M059J (cell line): Measurements from ENCODE around the gene TMEM18. TPM values are rescaled to one million over a fixed set of nuclear protein-coding genes. Genes with fewer than 3 reads are reported as not detected.
A peak's percentile ranks its signal among the peaks of the same experiment; 100 is the strongest.
"Not testable (repeated sequence)": the region's sequence is repeated elsewhere in the genome, so short reads cannot be mapped to it uniquely, and the experiment has no call there.

Experiments
- DNase-seq: peaks from one replicate; pipeline ENCODE4 v3.0.0-alpha.2; 2012; ENCODE audit warnings: low read depth
- total RNA-seq: library from RNA; depleted of rRNA; stranded (reverse); fragments of >200 nt; shearing (Covaris generic); gene quantifications from 2 replicates; pipeline ENCODE4 v1.2.3, GENCODE V29; 2014

Gene TMEM18
- total RNA-seq, 1 experiment from 2014 or later, result 29.9 TPM

DNA sequence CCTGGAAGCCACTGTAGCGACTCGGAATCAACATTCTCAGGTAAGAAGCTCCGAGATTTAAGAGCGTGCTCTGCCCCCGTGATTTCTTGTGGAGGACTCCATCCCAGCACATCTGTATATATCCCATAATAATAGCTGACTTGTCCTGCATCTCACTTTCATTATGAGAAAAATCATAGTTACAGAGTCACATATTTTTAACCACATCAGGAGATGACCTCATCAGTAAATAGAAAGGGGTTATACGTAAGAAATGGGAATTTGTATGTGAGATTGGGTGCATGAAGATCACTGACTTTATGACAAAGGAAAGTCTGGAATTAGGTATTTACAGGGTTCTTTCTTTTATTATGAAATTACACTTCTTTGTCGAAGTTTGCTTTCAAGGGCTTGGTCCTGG is 16.4 kb upstream of the TMEM18 start:
- DNase-seq, result peak; percentile 15

DNA sequence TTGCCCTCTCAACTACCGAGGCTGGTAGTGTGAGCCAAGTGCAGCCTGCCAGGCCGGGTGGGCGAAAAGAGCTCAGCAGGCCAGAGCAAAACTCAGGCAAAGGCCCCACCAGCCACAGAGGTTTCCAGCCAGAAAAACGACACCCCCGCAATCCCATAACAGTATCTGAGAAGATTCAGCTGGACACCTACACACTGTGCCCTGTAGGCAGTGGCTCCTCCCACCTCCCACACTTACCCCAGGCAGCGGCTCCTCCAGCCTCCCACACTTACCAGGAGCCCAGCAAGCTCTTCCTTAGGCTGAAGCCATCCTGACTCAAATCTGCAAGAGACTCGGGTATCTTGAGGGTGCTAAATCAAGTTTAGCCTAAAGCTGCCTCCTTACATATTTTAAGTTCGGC is 15.6 kb upstream of the TMEM18 start:
- peak; percentile 17 for DNase-seq

DNA sequence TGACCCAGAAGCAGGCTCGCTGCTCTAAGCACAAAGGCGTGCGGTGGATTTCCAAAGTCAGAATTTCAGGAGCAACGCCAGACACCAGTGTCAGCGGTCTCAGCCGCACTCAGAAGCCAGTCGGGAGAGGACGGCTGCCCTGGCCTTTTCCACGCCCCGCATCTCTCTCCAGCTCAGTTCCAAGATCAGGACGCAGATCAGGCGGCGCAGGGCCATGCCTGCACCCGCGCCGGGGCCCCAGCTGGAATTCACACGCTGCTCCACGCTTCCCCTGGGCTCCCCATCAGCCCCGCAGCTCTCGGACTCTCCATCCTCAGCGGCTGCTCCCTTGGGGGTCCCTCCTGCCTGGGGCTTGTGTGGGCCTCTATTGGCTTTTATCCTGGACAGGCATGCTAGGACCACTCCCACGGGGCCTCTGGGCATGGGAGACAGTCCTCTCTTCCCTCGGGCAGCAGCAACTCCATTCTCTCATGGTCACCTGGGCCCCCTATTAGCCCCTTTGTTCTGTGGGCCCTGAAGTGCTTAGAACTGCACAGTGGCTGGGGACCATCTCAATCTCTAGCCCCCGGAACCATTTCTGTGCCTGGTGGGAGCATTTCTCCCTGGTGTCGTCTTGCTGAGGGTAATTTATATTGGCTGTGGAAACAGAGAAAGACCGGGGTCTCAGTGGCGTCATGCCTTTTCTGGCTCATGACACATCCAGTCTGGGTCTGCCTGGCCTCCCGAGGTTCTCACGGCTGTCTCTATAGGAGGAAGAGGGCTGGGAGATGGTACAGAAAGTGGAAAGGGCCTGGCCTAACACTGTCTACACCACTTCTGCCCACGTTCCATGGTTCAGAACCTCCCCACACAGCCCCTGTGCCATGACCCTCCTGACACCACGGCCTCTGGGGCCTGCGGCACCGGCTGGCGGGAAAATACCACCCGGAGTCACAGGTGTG is 14.9 kb upstream of the TMEM18 start:
- DNase-seq, result no peak

DNA sequence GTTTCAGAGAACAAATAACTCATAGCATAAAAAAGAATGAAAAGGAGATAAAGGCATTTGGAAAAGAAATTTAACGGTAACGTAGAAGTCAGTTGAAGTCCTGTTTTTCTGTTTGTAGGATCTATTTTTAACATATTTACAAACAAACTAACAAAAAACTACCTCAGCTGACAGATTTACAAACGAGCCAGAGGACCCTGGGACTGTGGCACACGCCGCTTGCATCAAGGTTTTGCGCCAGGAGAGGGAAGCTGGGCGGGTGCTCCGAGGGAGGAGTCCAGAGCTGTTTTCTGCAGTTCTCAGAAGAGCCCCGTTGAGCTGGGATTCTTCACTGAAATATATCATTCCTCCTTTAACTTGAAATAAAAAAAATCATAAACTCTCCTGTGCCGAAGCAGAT is 13.6 kb upstream of the TMEM18 start:
- no peak for DNase-seq

DNA sequence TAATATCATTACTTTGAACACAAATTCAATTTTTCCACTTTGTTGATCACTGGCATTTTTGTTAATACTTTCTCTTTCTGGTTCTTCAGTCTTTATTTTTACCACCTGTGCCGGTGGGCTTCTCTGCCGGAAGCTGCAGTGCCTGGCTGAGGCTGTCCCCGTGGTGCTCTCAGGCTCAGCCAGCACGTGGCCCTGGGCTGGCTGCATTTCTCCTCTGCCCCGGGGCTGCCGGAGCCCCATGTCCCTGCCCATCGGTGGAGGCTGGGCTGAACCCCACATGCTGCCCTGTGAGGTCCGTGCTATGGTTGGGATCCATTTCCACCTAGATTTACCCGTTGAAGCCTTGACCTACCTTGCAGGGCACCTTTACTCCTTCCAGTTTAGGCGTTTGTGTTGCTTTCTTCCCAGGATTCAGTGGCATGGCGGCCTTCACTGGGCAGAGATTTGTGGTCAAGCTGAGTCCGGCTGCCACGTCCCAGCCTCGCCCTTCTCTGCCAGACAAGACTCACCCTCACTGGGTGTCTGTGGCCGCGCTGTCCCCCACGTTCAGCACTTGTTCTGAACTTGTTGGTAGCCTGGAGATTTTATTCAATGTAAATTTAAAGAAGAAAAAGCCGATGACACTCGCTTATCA is 12.8 kb upstream of the TMEM18 start:
- DNase-seq, result peak; percentile 5

DNA sequence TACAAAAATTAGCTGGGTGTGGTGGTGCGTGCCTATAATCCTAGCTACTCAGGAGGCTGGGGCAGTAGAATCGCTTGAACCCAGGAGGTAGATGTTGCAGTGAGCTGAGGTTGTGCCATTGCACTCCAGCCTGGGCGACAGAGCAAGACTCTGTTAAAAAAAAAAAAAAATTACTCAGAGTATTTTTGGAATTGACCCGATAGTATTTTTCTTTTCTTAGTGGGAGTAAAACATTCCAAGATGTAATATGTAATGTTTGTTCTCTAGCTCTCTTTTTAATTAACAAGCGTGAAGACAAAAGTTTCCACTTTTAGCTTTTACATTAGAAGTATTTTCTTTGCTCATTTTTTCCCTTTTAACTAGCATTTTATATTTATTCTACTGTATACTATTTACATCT is 12.0 kb upstream of the TMEM18 start:
- DNase-seq, result no peak

DNA sequence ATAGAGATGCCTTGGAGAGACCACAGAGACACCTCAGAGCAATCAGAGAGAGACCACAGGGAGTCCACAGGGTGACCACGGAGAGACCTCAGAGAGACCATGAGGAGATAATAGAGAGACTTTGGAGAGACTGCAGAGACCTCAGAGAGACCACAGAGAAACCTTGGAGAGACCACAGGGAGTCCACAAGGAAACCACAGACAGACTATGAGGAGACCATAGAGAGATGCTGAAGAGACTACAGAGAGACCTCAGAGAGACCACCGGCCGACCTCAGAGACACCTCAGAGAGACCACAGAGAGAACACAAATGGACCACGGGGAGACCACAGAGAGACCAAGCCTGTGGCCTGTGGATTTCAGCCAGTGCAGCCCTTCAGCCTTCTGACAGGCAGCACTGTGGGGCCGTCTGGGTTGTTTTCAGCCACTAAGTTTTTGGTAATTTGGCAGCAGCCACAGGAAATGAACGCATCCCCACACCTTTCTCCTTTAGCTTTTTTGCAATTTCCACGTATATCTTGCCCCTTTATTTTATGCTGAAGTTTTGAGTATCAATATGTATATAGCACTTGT is 11.4 kb upstream of the TMEM18 start:
- no peak for DNase-seq

DNA sequence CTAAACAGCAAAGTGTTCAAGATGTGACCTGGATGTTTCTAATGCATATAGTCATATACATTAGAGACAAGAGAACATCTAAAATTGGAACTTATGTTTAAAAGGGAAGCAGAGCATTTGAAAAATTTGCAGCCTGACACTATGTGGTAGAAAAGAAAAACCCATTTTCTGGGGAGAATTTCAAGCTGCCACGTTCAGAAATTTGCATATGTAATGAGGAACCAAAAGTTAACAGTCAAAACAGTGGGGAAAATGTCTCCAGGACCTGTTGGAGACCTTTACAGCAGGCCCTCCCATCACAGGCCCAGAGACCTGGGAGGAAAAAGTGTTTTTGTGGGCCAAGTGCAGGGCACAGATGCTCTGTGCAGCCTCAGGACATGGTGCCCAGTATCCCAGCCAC is 8.2 kb upstream of the TMEM18 start:
- DNase-seq, result no peak

DNA sequence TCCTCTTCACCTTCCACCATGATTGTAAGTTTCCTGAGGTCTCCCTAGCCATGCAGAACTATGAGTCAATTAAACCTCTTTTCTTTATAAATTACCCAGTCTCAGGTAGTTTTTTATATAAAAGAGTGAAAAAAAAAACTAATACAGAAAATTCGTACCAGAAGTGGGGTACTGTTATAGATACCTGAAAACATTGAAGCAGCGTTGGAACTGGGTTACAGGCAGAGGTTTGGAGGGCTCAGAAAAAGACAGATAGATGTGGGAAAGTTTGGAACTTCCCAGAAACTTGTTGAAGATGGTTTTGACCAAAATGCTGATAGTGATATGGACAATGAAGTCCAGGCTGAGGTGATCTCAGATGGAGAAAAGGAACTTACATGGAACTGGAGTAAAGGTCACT is 7.7 kb upstream of the TMEM18 start:
- DNase-seq, result not testable (repeated sequence)

DNA sequence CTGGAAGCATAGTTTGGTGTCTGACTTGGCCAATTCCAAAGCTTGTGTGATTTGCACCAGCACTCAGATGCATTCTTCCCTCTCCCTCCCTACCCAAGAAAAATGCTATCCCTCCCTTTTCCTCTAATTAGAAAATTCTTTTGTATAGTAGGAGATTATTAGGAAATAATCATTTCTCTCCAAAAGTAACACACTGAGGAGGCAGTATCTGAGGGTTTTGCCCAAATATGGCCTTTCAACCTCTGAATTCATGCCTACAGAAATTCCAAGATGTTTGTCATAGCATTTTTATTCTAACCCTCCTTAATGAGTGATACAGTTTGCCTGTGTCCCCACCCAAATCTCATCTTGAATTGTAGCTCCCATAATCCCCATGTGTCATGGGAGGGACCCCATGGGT is 5.0 kb upstream of the TMEM18 start:
- DNase-seq, result no peak

DNA sequence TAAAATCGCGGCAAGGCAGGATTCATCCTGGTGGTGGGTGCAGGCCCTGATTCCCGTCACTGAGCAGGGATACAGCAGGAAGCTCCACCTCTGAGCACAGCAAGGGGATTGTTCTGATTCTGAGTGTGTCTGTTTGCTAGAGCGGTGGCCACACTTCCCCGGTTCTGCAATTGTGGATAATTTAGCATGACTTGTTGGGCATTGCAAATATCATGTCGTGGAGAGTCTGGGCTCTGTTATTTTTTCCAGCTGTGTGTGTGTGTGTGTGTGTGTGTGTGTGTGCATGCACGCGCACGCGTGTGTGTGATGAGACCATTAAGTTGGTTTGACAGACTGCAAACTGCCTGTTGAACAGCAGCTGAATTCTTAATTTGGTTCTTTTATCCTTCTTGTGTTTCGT is 4.1 kb upstream of the TMEM18 start:
- no peak for DNase-seq

DNA sequence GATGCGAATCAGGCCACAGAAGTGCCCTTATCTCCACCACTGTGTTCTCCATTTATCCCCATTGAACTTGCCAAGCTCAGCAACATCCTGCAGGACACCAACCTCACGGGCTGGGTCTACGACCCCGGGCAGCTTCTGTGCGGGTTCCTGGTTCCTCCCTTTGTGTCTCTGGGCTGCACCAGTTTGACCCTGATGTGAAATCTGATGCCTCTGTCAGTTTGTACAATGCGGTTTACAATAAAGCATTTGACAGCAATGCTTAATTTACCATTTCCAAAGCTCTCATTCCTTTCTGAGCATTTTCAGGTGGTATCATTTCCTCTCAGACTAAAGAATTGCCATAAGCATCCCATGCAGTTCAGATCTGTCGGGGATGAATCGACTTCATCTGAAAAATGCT is 3.3 kb upstream of the TMEM18 start:
- DNase-seq, result no peak

DNA sequence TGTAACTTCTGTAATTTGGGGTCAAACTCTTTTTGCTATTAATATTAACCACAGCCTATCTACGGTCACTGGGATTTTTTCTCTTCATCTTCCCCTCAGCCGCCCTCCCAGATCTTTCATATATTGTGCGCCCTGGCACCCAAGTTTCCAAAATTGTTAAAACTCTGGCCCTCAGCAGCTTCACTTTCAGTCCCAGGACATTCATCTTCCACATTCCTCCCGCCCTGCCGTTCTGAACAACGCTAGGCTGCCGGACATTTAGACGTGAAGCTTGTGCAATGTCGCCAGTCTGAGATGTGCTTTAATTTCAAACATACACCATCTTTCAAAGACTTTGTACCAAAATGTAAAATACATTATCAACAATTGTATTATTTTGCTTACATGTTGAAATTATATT is 1.8 kb upstream of the TMEM18 start:
- DNase-seq, result no peak

DNA sequence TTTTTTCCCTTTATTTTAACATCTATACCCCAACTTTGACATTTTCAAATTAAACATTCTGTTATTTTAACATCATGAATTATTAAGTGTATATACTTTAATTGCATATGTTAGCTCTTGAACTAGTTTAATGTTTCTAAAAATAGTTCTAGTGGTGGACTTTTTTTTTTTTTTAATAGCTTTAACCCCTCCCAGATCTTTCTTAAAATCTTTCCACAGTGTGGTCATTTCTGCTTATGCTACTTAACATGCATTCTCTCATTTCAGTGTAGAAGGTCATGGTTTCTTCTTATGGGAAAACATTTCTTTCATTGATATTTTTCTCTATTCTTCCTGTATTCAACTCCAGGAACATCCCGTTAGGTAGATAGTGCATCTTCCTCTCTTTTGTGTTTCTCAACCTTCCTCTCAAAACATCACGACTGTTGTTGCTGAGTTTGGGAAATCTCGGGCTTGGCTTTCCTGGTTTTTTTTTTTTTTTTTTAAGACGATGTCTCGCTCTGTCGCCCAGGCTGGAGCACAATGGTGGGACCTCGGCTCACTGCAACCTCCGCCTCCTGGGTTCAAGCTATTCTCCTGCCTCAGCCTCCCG is 849 bp upstream of the TMEM18 start:
- DNase-seq, result no peak

DNA sequence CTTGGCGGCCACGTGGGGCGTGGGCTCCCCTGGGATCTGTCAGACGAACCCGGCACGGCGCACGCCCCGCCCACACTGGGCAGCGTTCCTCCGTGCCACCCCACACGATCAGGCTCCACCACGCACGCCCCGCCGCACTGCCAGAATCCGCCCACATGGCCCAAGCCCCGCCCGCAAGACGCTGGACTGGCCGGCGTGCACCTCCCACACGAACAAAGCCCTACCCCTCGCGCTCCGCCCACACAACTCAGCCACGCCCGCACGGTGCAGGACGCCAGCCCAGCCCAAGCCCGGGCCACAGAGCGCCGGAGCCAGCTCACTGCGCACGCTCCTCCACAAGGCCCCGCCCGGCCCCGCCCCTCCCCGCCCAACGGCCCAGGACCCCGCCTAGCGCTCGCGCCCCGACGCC is 555 bp downstream of the TMEM18 start:
- DNase-seq, result peak; percentile 92

DNA sequence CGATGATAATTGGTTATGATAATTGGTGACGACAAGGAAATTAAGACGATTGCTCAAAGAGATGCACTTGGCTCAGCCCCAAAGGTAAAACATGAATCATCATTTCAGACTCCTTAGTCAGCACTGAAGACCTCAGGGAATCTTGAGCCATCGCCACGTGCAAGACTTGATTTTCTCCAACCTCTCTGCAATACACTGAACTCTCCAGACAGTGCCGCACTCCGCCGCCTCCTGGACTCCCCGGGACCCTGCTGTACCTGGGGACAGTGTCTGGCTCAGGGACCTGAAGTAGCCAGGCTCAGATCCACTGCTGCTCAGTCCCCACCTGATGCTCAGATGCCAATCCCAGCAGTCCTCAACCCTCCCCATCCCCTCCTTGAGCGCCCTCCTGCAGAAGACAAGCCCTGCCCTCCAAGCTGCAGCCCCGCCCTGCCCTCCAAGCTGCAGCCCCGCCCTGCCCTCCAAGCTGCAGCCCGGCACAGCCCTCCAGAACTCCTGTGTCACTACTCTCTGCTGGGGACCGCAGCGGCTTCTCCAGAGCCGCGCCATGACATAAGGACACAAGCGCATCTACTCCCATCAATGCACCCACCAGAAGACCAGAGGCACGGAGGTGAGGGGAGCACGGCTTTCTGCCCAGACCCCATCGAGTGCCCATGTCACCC is 1.1 kb downstream of the TMEM18 start:
- peak; percentile 87 for DNase-seq

DNA sequence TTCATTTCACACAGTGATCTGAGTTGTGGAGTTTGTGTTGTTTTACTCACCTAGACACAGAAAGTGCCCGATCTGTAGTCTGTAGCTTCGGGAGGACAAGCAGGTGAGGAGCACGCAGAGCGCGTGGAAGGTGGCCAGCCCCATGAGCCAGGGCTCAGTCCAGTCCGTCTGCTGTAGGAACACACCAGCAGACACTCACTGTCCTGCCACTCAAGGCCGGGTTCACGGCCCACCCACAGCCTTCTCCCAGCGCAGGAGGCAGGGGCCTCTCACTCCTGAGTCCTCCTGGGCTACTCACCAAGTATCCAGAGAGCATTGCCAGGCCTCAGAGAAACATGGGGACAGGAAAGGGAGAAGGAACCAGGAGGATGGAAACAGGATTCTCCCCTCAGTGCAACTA is 1.7 kb downstream of the TMEM18 start:
- DNase-seq, result no peak

DNA sequence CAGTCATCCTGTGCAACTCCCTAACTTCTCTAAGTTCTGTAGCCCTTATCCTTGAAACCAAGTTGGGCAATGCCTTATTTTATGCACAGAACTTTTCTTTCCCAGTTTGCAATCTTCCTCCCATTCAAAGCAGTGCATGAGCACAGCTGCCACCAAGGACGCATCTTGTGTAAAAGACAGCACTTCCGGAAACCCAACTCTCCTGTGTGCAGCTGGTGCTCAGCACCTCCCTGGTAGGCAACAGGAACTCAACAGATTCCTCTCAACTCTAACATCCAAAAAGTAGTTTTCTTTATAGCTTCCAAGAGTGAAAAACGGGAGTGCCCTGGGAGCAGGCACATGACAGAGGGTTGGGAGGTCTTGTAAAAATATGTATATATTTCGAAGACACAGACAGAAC is 2.2 kb downstream of the TMEM18 start:
- no peak for DNase-seq

DNA sequence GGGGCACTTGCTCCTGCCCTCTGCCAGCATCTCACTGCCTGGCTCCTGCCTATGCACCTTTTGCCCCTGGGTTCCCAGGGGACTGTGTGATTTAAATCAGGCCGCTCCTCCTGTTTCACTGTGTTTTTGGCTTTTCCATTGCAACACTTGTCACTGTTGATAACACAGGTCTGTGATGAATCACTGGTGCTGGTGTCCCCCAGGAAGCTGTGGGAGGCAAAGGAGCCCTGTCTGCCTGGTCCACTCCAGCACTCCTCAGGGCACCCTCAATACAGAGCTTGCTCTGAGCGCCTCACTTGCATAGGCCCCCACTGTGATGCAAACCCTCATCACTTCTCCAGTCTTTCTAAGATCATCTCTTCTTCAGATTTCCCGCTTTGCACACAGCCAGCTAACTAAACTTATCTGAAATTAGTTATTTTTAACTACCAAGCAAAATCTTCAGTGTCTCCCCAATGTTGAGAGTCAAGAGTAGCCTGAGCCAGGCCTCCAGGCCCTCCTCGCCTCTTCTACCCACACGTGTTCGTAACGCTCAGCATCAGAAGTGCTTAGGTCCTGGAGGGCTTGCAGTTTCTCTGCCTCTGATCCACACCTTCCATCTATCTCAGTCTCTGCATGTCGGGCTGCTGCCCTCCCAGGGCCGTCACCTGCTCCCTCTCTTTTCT is 2.8 kb downstream of the TMEM18 start:
- DNase-seq, result no peak

DNA sequence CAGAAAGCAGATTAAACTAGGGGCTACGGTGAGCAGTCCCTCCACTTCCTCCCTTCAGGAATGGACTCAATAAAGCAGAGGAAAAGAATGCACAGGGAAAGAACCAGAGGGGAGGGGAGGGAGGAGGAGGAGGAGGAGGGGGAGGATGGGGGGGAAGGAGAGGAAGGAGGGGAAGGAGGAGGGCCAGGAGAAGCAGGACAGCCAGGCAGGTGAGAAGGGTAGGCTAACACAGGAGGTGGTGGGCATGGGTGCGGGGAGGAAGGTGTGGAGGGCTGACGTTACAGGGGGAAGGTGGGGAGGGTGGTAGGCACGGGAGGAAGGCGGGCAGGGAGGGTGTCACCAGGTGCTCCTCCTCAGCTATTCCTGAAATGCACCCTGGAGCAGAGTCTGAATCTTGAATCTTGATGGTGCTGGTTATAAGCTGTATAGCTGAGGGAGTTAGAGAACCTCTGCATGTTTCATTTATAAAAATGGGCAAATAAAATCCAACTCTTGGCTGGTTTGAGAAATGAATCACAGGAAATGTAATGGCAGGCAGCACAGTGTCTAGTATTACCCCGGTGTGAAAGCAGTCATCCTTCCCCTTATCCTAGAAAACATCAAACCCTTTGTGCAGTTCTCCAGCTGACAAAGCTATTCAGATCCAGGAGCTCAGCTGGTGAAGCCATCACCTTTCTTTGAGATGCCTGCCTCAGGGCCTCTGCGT is 3.4 kb downstream of the TMEM18 start:
- peak; percentile 69 for DNase-seq

DNA sequence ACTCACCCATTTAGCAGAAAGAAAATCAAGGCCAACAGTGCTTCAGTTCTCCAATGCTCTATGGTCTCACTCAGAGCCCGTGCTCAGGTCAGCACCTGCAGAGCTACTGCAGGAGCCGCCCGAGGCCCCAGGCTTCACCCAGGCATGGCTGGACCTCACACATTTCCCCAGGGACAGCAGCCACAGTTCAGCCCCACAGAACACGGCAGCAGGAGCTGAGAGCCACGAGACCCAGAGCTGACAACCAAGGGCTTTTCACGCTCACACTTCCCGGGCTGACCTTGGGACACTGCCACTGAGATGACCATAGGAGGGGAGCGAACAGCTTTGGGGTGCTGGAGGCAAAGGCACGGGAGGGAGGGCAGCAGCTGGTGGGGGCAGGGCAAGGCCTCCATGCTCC is 4.2 kb downstream of the TMEM18 start:
- DNase-seq, result no peak
